Mammary epithelial cell (primary cell): ENCODE results near the gene BOK.

ENCODE experiments used
- CTCF ChIP-seq, 2 donors: IDR thresholded peaks in 1 of 2; conservative IDR thresholded peaks in 1 of 2; 2 replicates each; pipeline ENCODE4 v1.5.1; 2011 to 2012; ENCODE audit warnings: inconsistent platforms in 2 of 2, low read length in 2 of 2, mild to moderate bottlenecking in 2 of 2, control low read depth in 1 of 2, low read depth in 1 of 2; ENCODE audit not compliant: insufficient read depth in 1 of 2; ENCODE audit errors: extremely low read depth in 1 of 2
- EZH2 ChIP-seq: IDR thresholded peaks from 2 replicates; pipeline ENCODE4 v1.6.1; 2012; ENCODE audit warnings: low read length, inconsistent platforms, borderline replicate concordance

GRCh38 chr2:241545523-241546473, 12.7 kb upstream of the BOK start:
- TF ChIP-seq EZH2 (no peak), CTCF (conservative IDR thresholded peaks at IDR 0.05 in 1 of 2, IDR thresholded peaks at IDR 0.05 in 1 of 2; ENCODE audit: extremely low read depth in 1 of 2, insufficient read depth in 1 of 2, low read depth in 1 of 2, low read length in 2 of 2) (no peak)
